Fibroblast of villous mesenchyme (primary cell): ENCODE results near the gene ABCA2. TPM values are rescaled to one million over a fixed set of nuclear protein-coding genes. Genes with fewer than 3 reads are reported as not detected.

Experiments used
- DNase-seq: peaks from one replicate; pipeline ENCODE4 v3.0.0-alpha.2; 2010; ENCODE audit warnings: low read depth
- H3K4me3 ChIP-seq: 2 replicates; pipeline ENCODE4 v1.5.1; 2011; ENCODE audit warnings: low read depth, mild to moderate bottlenecking, low read length
- total RNA-seq: library from RNA; depleted of rRNA; stranded (reverse); fragments of >200 nt; gene quantifications from 2 replicates; pipeline ENCODE4 v1.2.3, GENCODE V29; 2012
- TF ChIP-seq, protein P1 (sequence below): IDR thresholded peaks from 2 replicates; pipeline ENCODE4 v1.5.1; 2012; ENCODE audit warnings: low read depth, mild to moderate bottlenecking, low read length; ENCODE audit not compliant: insufficient read depth

Gene ABCA2
- total RNA-seq, 1 donor = 14.7 TPM

DNA sequence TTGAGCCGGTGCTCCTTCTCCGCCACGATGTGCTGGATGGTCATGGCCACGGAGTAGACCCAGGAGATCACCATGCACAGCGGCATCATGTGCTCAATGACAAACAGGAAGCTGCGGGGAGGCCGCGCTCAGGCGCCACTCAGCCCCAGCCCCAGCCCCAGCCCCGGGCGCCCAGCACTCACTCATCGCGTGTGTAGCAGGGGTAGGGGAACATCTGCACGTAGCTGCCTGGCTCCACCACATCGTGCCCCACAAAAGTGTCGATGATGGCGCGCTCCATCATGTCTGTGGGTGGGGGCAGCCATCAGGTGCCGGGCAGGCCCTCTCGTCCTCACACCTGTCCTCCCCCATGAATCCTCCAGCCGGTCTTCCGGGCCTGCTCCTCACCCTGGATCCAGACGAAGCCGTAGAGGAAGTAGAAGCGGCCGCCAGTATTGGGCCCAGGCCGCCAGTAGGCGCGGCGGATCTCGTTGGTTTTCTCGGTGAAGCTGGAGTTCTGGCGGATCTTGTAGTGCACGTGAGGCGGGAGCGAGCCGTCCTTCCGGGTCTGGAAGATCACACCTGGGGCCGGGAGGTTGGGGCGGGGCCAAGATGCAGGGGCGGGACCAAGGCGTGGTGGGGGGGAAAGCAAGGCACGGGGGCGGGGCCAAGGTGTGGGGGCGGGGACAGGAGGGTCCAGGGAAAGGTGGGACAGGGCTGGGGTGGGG lies 10.1 kb downstream of the ABCA2 start:
- no peak for DNase-seq
- no peak overlapping the region for H3K4me3 ChIP-seq
- TF ChIP-seq, protein P1, sequence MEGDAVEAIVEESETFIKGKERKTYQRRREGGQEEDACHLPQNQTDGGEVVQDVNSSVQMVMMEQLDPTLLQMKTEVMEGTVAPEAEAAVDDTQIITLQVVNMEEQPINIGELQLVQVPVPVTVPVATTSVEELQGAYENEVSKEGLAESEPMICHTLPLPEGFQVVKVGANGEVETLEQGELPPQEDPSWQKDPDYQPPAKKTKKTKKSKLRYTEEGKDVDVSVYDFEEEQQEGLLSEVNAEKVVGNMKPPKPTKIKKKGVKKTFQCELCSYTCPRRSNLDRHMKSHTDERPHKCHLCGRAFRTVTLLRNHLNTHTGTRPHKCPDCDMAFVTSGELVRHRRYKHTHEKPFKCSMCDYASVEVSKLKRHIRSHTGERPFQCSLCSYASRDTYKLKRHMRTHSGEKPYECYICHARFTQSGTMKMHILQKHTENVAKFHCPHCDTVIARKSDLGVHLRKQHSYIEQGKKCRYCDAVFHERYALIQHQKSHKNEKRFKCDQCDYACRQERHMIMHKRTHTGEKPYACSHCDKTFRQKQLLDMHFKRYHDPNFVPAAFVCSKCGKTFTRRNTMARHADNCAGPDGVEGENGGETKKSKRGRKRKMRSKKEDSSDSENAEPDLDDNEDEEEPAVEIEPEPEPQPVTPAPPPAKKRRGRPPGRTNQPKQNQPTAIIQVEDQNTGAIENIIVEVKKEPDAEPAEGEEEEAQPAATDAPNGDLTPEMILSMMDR = no peak

DNA sequence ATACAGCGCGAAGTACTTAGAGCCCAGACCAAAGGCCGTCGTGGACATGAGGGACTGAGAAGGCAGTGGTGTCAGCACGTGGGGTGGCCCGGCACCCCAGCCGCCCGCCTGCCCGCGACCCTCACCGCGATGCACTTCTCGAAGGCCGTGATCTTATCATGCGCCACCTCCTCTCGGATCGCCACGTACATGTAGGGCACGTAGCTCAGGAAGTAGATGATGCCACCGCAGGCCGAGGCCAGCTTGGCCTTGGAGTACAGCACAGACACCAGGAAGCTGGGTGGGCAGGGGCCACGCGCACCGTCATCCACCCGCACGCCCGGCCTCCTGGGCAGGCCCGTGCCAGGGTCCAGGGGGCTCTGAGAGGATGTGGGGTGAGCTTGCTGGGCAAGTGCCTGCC lies 11.0 kb downstream of the ABCA2 start:
- no peak overlapping the region for H3K4me3 ChIP-seq
- TF ChIP-seq, protein P1 = no peak
- no peak for DNase-seq

DNA sequence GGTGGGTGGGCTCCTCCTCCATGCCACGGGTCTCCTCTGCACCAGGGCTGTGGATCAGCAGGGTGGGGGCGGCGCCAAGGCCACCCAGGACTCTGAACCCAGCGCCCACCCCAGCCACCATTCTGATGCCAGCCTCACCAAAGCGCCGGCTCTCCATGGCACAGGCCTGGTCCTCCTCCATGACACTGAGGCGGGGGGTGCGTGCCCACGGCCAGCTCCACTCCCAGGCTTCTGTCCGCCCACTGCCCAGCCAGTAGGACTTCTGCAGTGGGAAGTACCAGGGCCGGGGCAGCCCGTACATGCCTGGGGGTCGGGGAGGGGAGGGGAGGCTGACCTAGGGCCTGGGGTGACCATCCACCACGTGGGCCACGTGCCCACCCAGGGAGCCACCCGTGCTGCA lies 11.6 kb downstream of the ABCA2 start:
- TF ChIP-seq, protein P1 = no peak
- no peak overlapping the region for H3K4me3 ChIP-seq
- no peak for DNase-seq

DNA sequence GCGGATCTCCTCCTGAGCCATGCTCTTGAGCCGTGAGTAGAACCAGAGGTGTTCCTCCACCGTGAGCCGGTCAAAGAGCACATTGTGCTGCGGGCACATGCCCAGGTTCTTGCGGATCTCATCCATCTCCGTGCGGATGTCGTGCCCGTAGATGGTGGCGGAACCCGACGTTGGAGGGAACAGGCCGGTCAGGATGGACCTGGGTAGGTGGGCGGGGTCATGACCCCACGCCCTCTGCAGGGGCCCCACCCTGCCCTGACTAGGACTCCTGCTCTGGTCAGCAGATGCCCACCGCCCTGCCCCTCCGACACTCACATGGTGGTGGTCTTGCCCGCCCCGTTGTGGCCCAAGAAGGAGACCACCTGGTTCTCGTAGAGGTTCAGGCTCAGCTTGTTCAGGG lies 12.1 kb downstream of the ABCA2 start:
- no peak for DNase-seq
- no peak overlapping the region for H3K4me3 ChIP-seq
- TF ChIP-seq, protein P1 = no peak

DNA sequence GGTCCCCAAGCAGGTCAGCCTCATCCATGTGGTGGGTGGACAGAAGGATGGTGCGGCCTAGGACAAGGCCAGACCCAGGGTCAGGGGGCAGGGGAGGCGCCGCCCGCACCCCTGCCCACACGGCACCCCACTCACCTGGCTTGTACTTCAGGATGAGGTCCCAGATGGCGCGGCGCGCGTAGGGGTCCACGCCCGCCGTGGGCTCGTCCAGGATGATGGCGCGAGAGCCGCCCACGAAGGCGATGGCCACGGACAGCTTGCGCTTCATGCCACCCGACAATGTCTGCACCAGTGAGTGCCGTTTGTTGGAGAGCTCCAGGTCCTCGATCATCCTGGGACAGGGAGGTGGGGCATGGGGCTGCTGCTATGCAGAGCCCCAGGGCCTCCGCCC lies 12.5 kb downstream of the ABCA2 start:
- H3K4me3 ChIP-seq = no peak overlapping the region
- TF ChIP-seq, protein P1 = no peak

DNA sequence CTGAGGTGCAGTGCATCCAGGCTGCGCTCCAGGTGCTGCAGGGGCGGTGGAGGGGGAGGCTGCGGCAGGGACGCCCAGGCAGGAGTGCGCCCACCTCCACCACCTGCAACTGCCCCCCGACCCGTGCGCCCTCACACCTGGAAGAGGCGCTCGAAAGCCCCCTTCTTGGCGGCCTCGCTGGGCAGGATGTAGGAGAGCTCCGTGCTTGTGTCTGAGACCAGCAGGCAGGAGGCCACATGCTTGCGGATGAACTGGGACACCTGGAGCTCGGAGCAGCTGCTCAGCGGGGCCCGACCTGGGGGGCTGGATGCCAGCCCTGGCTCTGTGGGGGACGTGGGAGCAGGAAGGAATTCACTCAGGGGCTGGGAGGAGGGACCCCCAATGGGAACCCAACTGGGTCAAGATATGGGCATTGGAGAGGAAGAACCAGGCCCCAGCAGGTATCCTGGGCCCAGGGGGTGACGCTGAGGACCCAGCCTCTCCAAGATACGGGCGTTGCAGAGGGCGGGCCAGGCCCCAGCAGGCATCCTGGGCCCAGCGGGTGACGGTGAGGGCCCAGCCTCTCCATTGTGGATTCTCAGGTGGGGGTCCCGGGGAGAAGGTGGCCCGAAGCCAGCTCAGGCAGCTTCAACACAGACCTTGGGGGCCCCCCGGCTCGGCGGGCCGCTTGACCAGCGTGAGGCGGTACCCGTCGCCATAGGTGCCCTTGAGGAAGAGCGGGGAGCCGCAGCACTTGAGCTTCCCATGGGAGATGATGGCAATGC lies 13.1 kb downstream of the ABCA2 start:
- TF ChIP-seq, protein P1 = no peak
- DNase-seq = no peak
- H3K4me3 ChIP-seq = no peak overlapping the region

More for the DNA sequence above, 12.5 kb downstream of the ABCA2 start:
- DNase-seq = no peak

DNA sequence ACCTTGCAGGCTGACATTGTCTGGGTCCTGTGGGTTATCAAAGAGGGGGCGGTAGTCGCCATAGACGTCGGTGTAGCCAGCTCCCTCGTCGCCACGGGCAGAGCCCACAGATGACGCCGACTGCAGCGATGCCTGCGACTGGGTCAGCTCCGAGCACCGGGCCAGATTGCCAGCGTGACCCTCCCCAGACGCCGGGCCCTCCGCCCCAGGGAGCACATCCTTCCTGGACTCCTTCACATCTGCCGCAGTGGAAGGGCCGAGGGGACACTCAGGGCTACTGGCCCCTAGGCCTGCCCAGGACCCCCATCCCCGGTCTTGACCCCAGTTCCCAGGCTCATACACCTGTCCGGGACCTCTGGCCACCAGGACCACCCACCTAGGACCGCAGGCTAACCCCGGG lies 13.9 kb downstream of the ABCA2 start:
- no peak overlapping the region for H3K4me3 ChIP-seq
- TF ChIP-seq, protein P1 = no peak
- DNase-seq = no peak
